NCI-H226 (cell line): Measurements from ENCODE around the gene TGM3.

Experiments
- DNase-seq: peaks from one replicate; pipeline ENCODE4 v3.0.0-alpha.2; 2015

TGM3 gene

GRCh38 chr20:2385496-2385895 is 89.7 kb downstream of the TGM3 start:
- no peak for DNase-seq

- DNase-seq, result peak; percentile 83
These were observed 90.8 kb downstream of the TGM3 start for GRCh38 chr20:2386516-2387179.

GRCh38 chr20:2387180-2387577 is 91.4 kb downstream of the TGM3 start:
- DNase-seq, result peak; percentile 14

GRCh38 chr20:2387580-2387979 is 91.8 kb downstream of the TGM3 start:
- no peak for DNase-seq
